HepG2 (cell line): Measurements from ENCODE around the gene AMBRA1. TPM values are rescaled to one million over a fixed set of nuclear protein-coding genes. Genes with fewer than 3 reads are reported as not detected.
A peak's percentile ranks its signal among the peaks of the same experiment; 100 is the strongest.

ENCODE experiments used
- BRCA1 ChIP-seq: sonication (generic); formaldehyde crosslinking; IDR thresholded peaks from 2 replicates; pipeline ENCODE4 v1.4.0; 2020; ENCODE audit warnings: missing genetic modification reagents
- HMGA1 ChIP-seq: sonication (generic); formaldehyde crosslinking; conservative IDR thresholded peaks from 2 replicates; pipeline ENCODE4 v1.4.0; 2020; ENCODE audit warnings: missing genetic modification reagents
- MTF1 ChIP-seq: sonication (generic); formaldehyde crosslinking; IDR thresholded peaks from 2 replicates; pipeline ENCODE4 v1.5.0; 2020; ENCODE audit warnings: missing genetic modification reagents
- NCOA5 ChIP-seq: sonication (generic); formaldehyde crosslinking; IDR thresholded peaks from 2 replicates; pipeline ENCODE4 v1.4.0; 2020; ENCODE audit warnings: missing genetic modification reagents
- TBX2 ChIP-seq: sonication (generic); formaldehyde crosslinking; IDR thresholded peaks from 2 replicates; pipeline ENCODE4 v1.5.0; 2020; ENCODE audit warnings: missing genetic modification reagents, mild to moderate bottlenecking, borderline replicate concordance
- YEATS2 ChIP-seq: sonication (generic); formaldehyde crosslinking; IDR thresholded peaks from 2 replicates; pipeline ENCODE4 v1.4.0; 2020; ENCODE audit warnings: missing genetic modification reagents, borderline replicate concordance
- YY1 ChIP-seq: IDR thresholded peaks from 2 replicates; pipeline ENCODE4 v1.6.1; 2011; ENCODE audit warnings: low read length, low read depth, moderate library complexity, mild to moderate bottlenecking; ENCODE audit not compliant: insufficient read depth, insufficient replicate concordance
- ZBTB7A ChIP-seq: sonication (generic); formaldehyde crosslinking; IDR thresholded peaks from 2 replicates; pipeline ENCODE4 v1.8.0; 2022; ENCODE audit warnings: mild to moderate bottlenecking, missing genetic modification reagents
- ZNF207 ChIP-seq: fragments of 450-650 bp; IDR thresholded peaks from 2 replicates; pipeline ENCODE4 v1.6.1; 2016; ENCODE audit warnings: antibody characterized with exemption, borderline replicate concordance
- ZSCAN20 ChIP-seq: sonication (generic); formaldehyde crosslinking; IDR thresholded peaks from 2 replicates; pipeline ENCODE4 v1.4.0; 2020; ENCODE audit warnings: missing genetic modification reagents, mild to moderate bottlenecking, borderline replicate concordance
- polyA plus RNA-seq, 8 experiments: library from polyadenylated mRNA; depleted of rRNA in 3 of 8; stranded (reverse) in 7 of 8; unstranded in 1 of 8; fragments of >200 nt; fragmentation: Illumina TruSeq in 4 of 8; extraction: Trizol in 4 of 8; gene quantifications; 2 replicates each; pipeline versions ENCODE4 v1.2.1 to v1.2.3, GENCODE V29; 2011 to 2016; ENCODE audit warnings: low read depth in 4 of 8, missing spikeins in 1 of 8, mixed read lengths in 1 of 8; ENCODE audit not compliant: insufficient read depth in 1 of 8
- total RNA-seq, 5 experiments: library from RNA; depleted of rRNA; stranded (reverse); fragments of >200 nt; fragmentation: Illumina TruSeq; extraction: Trizol; gene quantifications; 2 replicates each; pipeline ENCODE4 v1.2.3, GENCODE V29; 2016; ENCODE audit warnings: low read depth in 1 of 5
- TF ChIP-seq, protein P1 (sequence below): sonication (generic); formaldehyde crosslinking; IDR thresholded peaks from 2 replicates; pipeline ENCODE4 v1.8.0; 2022; ENCODE audit warnings: missing genetic modification reagents, low read depth, mild to moderate bottlenecking, borderline replicate concordance
- TF ChIP-seq, protein P2 (sequence below): sonication (generic); formaldehyde crosslinking; IDR thresholded peaks from 2 replicates; pipeline ENCODE4 v1.4.0; 2020; ENCODE audit warnings: mild to moderate bottlenecking, missing genetic modification reagents
- TF ChIP-seq, protein P3 (sequence below): IDR thresholded peaks from 2 replicates; pipeline ENCODE4 v1.6.1; 2016; ENCODE audit warnings: low read depth, control low read depth
- TF ChIP-seq, protein P4 (sequence below): sonication (generic); formaldehyde crosslinking; IDR thresholded peaks from 2 replicates; pipeline ENCODE4 v1.4.0; 2020; ENCODE audit warnings: mild to moderate bottlenecking, missing genetic modification reagents

AMBRA1 gene
- total and polyA plus RNA-seq, 2 of the 13 experiments (the other 11 are each of a cell fraction or from before 2014, with no cell fraction given), result 15.7 to 26.0 TPM

- TF ChIP-seq YY1, result peak; percentile 46
- TF ChIP-seq ZNF207, result no peak
- TF ChIP-seq YEATS2 (CRISPR knock-in tag), result peak; percentile 87; the same call in 1 of the 2 replicates
- peak; percentile 99 for TF ChIP-seq BRCA1 (CRISPR knock-in tag)
- TF ChIP-seq ZBTB7A (CRISPR knock-in tag), result no peak; the same call in 1 of the 2 replicates
- TF ChIP-seq, protein P1, sequence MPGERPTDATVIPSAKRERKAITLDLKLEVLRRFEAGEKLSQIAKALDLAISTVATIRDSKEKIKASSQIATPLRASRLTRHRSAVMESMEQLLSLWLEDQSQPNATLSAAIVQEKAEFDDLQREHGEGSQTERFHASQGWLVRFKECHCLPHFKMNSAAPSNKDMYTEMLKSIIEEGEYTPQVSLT, result peak; percentile 85; the same call in 1 of the 2 replicates
- TF ChIP-seq MTF1 (CRISPR knock-in tag), result peak; percentile 97
- TF ChIP-seq ZSCAN20, result peak; percentile 99
- TF ChIP-seq, protein P2, sequence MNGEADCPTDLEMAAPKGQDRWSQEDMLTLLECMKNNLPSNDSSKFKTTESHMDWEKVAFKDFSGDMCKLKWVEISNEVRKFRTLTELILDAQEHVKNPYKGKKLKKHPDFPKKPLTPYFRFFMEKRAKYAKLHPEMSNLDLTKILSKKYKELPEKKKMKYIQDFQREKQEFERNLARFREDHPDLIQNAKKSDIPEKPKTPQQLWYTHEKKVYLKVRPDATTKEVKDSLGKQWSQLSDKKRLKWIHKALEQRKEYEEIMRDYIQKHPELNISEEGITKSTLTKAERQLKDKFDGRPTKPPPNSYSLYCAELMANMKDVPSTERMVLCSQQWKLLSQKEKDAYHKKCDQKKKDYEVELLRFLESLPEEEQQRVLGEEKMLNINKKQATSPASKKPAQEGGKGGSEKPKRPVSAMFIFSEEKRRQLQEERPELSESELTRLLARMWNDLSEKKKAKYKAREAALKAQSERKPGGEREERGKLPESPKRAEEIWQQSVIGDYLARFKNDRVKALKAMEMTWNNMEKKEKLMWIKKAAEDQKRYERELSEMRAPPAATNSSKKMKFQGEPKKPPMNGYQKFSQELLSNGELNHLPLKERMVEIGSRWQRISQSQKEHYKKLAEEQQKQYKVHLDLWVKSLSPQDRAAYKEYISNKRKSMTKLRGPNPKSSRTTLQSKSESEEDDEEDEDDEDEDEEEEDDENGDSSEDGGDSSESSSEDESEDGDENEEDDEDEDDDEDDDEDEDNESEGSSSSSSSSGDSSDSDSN (CRISPR knock-in tag), result peak; percentile 98
- 0 out of 2 replicates have a peak, but pooled peaks have one; percentile 43 for TF ChIP-seq NCOA5
- TF ChIP-seq TBX2 (CRISPR knock-in tag), result peak; percentile 86
- TF ChIP-seq HMGA1, result no peak
- TF ChIP-seq, protein P3, sequence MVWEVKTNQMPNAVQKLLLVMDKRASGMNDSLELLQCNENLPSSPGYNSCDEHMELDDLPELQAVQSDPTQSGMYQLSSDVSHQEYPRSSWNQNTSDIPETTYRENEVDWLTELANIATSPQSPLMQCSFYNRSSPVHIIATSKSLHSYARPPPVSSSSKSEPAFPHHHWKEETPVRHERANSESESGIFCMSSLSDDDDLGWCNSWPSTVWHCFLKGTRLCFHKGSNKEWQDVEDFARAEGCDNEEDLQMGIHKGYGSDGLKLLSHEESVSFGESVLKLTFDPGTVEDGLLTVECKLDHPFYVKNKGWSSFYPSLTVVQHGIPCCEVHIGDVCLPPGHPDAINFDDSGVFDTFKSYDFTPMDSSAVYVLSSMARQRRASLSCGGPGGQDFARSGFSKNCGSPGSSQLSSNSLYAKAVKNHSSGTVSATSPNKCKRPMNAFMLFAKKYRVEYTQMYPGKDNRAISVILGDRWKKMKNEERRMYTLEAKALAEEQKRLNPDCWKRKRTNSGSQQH (CRISPR knock-in tag), result peak; percentile 93
- TF ChIP-seq, protein P4, sequence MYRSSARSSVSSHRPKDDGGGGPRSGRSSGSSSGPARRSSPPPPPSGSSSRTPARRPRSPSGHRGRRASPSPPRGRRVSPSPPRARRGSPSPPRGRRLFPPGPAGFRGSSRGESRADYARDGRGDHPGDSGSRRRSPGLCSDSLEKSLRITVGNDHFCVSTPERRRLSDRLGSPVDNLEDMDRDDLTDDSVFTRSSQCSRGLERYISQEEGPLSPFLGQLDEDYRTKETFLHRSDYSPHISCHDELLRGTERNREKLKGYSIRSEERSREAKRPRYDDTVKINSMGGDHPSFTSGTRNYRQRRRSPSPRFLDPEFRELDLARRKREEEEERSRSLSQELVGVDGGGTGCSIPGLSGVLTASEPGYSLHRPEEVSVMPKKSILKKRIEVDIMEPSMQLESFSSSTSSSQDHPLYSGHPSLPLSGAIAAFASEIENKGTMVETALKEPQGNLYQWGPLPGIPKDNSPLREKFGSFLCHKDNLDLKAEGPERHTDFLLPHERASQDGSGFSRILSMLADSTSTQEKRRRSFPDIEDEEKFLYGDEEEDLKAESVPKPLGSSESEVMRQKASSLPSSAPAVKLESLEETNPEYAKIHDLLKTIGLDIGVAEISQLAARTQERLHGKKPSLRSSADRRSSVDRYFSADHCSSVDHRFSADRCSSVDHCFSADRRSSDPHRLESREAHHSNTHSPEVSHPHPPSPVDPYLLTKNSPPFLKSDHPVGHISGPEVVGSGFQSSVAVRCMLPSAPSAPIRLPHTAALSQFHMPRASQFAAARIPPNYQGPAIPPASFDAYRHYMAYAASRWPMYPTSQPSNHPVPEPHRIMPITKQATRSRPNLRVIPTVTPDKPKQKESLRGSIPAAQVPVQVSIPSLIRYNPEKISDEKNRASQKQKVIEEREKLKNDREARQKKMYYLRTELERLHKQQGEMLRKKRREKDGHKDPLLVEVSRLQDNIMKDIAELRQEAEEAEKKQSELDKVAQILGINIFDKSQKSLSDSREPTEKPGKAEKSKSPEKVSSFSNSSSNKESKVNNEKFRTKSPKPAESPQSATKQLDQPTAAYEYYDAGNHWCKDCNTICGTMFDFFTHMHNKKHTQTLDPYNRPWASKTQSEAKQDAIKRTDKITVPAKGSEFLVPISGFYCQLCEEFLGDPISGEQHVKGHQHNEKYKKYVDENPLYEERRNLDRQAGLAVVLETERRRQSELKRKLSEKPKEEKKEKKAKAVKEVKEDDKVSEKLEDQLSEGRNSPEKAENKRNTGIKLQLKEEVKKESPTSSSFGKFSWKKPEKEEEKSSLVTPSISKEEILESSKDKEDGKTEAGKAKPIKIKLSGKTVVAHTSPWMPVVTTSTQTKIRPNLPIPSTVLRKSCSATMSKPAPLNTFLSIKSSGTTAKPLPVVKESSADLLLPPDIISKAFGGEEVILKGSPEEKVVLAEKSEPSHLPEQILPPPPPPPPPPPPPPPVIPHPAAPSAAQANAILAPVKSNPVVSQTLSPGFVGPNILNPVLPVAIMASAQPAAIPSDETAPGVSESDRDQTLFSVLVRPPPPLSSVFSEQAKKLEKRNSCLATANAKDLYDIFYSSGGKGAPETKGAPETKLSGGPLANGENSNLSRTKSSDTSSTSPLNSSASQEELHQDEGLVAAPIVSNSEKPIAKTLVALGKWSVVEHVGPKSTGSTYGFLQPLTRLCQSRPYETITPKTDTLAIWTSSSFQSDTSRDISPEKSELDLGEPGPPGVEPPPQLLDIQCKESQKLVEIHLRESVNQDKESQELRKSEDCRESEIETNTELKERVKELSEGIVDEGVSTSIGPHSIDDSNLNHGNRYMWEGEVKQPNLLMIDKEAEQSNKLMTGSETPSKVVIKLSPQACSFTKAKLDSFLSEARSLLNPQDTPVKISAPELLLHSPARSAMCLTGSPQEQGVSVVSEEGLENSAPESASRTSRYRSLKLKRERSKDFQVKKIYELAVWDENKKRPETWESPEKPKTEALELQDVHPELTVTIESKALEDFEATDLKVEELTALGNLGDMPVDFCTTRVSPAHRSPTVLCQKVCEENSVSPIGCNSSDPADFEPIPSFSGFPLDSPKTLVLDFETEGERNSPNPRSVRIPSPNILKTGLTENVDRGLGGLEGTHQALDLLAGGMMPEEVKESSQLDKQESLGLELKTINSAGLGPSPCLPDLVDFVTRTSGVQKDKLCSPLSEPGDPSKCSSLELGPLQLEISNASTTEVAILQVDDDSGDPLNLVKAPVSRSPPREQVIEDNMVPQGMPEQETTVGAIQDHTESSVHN (CRISPR knock-in tag), result no peak; the same call in 1 of the 2 replicates
Measured at GRCh38 chr11:46392421-46393230, 201.2 kb downstream of the AMBRA1 start (continued).
